ENCODE data around the gene SLC15A3. TPM values are rescaled to one million over a fixed set of nuclear protein-coding genes. Genes with fewer than 3 reads are reported as not detected.

Gene SLC15A3
- total RNA-seq, 1 experiment from 2014 or later = 8.7 TPM

DNA sequence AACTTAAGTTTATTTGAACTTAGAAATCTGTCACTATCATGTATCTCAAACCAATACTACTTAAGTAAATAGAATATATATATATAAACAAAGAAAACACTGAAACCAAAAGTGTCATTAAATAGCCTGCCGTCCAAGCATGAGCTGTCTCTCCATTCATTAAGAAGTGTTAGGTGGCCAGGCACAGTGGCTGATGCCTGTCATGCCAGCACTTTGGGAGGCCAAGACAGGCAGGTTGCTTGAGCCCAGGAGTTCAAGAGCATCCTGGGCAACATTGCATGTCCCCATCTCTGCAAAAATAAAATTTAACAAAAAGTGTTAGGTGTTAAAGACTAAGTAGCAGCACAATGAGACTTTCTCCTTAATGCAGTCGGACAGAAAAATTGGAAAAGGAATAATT, 33.5 kb upstream of the SLC15A3 start:
- no peak for DNase-seq (ENCODE audit: low read depth, low spot score)
- in situ Hi-C loops (cut with HindIII; ENCODE audit: low pct_unique_long_range_greater_than_20kb, low sequenced_read_pairs) (no loop called here), intact Hi-C loops (cut with micrococcal nuclease; ENCODE audit: unreplicated experiment) (no loop called here)
- ChIA-PET CTCF (interaction anchor here (0.6 kb wide), 2 partner anchors 32 to 45 kb away, joined by 3 to 14 read pairs; no protein-coding TSS in a partner anchor), POLR2A (no interaction called here)
- Histone ChIP-seq H3K36me3 (ENCODE audit: control insufficient read depth, insufficient read depth, low read length) (no peaks in the 10 kb centered on the region), H3K27me3 (ENCODE audit: control insufficient read depth, insufficient read depth, low read length) (no peaks in the 10 kb centered on the region), H3K27ac (ENCODE audit: low read length) (no peak overlapping the region), H3K9me3 (ENCODE audit: control insufficient read depth, insufficient read depth, low read depth, low read length) (no peaks in the 10 kb centered on the region), H3K4me1 (ENCODE audit: control insufficient read depth, insufficient read depth, low read length) (no peaks in the 10 kb centered on the region), H3K4me3 (ENCODE audit: low read depth in 2 of 2, low read length in 2 of 2) (no peak overlapping the region)
- ATAC-seq = no peak
- no TSS peak for BruUV-seq (replicated peaks)
- TF ChIP-seq TCF7L2 (IDR thresholded peaks at IDR 0.05; ENCODE audit: low read depth, low read length) (no peak), SIN3A (IDR thresholded peaks at IDR 0.05; ENCODE audit: borderline replicate concordance, insufficient read depth, low read depth, low read length) (no peak), POLR2AphosphoS5 (IDR thresholded peaks at IDR 0.05; ENCODE audit: low read depth, low read length) (no peak)
- TF ChIP-seq, protein P1, sequence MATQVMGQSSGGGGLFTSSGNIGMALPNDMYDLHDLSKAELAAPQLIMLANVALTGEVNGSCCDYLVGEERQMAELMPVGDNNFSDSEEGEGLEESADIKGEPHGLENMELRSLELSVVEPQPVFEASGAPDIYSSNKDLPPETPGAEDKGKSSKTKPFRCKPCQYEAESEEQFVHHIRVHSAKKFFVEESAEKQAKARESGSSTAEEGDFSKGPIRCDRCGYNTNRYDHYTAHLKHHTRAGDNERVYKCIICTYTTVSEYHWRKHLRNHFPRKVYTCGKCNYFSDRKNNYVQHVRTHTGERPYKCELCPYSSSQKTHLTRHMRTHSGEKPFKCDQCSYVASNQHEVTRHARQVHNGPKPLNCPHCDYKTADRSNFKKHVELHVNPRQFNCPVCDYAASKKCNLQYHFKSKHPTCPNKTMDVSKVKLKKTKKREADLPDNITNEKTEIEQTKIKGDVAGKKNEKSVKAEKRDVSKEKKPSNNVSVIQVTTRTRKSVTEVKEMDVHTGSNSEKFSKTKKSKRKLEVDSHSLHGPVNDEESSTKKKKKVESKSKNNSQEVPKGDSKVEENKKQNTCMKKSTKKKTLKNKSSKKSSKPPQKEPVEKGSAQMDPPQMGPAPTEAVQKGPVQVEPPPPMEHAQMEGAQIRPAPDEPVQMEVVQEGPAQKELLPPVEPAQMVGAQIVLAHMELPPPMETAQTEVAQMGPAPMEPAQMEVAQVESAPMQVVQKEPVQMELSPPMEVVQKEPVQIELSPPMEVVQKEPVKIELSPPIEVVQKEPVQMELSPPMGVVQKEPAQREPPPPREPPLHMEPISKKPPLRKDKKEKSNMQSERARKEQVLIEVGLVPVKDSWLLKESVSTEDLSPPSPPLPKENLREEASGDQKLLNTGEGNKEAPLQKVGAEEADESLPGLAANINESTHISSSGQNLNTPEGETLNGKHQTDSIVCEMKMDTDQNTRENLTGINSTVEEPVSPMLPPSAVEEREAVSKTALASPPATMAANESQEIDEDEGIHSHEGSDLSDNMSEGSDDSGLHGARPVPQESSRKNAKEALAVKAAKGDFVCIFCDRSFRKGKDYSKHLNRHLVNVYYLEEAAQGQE (IDR thresholded peaks at IDR 0.05; ENCODE audit: insufficient read depth in 1 of 2, low read depth in 2 of 2, low read length in 1 of 2) = no peak
- TF ChIP-seq, protein P2, sequence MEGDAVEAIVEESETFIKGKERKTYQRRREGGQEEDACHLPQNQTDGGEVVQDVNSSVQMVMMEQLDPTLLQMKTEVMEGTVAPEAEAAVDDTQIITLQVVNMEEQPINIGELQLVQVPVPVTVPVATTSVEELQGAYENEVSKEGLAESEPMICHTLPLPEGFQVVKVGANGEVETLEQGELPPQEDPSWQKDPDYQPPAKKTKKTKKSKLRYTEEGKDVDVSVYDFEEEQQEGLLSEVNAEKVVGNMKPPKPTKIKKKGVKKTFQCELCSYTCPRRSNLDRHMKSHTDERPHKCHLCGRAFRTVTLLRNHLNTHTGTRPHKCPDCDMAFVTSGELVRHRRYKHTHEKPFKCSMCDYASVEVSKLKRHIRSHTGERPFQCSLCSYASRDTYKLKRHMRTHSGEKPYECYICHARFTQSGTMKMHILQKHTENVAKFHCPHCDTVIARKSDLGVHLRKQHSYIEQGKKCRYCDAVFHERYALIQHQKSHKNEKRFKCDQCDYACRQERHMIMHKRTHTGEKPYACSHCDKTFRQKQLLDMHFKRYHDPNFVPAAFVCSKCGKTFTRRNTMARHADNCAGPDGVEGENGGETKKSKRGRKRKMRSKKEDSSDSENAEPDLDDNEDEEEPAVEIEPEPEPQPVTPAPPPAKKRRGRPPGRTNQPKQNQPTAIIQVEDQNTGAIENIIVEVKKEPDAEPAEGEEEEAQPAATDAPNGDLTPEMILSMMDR (IDR thresholded peaks at IDR 0.05) = no peak

DNA sequence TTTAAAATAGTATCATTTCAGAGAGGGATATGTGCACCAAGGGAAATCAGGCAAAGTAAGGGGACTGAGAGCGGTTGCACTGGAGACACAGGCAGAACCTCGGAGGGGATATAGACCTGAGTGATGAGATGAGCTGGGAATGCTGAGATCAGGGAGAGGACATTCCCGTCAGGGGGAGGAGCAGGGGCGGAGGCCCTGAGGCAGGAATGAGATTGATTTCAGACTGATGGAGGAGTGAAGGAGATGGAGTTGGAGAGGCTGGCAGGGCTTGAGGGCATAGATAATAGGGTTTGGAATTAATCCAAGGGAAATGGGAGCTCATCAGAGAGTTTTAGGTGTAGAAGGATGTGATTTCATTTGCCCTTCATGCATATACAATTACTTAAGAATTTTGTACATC, 32.7 kb upstream of the SLC15A3 start:
- intact Hi-C loops (cut with micrococcal nuclease; ENCODE audit: unreplicated experiment) = no loop called here
- no TSS peak for BruUV-seq (replicated peaks)
- in situ Hi-C loops (cut with HindIII; ENCODE audit: low pct_unique_long_range_greater_than_20kb, low sequenced_read_pairs) = no loop called here
- Histone ChIP-seq H3K4me3 (ENCODE audit: low read depth in 2 of 2, low read length in 2 of 2) (no peak overlapping the region), H3K27me3 (ENCODE audit: control insufficient read depth, insufficient read depth, low read length) (no peaks in the 10 kb centered on the region), H3K4me1 (ENCODE audit: control insufficient read depth, insufficient read depth, low read length) (no peaks in the 10 kb centered on the region), H3K27ac (ENCODE audit: low read length) (no peak overlapping the region), H3K36me3 (ENCODE audit: control insufficient read depth, insufficient read depth, low read length) (no peaks in the 10 kb centered on the region), H3K9me3 (ENCODE audit: control insufficient read depth, insufficient read depth, low read depth, low read length) (no peaks in the 10 kb centered on the region)
- DNase-seq (ENCODE audit: low read depth, low spot score) = no peak
- CTCF ChIA-PET = no interaction called here
- POLR2A ChIA-PET = no interaction called here
- TF ChIP-seq, protein P1 (IDR thresholded peaks at IDR 0.05; ENCODE audit: insufficient read depth in 1 of 2, low read depth in 2 of 2, low read length in 1 of 2) = no peak
- TF ChIP-seq POLR2AphosphoS5 (IDR thresholded peaks at IDR 0.05; ENCODE audit: low read depth, low read length) = no peak
- TF ChIP-seq, protein P2 (IDR thresholded peaks at IDR 0.05) = no peak
- no peak for TF ChIP-seq TCF7L2 (IDR thresholded peaks at IDR 0.05; ENCODE audit: low read depth, low read length)
- no peak for TF ChIP-seq SIN3A (IDR thresholded peaks at IDR 0.05; ENCODE audit: borderline replicate concordance, insufficient read depth, low read depth, low read length)
- ATAC-seq = no peak

Data from Panc1 (cell line).